Epithelial cell of proximal tubule (primary cell): ENCODE results near the gene STAB2. TPM values are rescaled to one million over a fixed set of nuclear protein-coding genes. Genes with fewer than 3 reads are reported as not detected.

Source experiments
- DNase-seq: peaks from one replicate; pipeline ENCODE4 v3.0.0-alpha.2; 2011; ENCODE audit warnings: low read depth
- H3K4me3 ChIP-seq: 2 replicates; pipeline ENCODE4 v1.5.1; 2011; ENCODE audit warnings: low read depth, mild to moderate bottlenecking, low read length
- CTCF ChIP-seq: conservative IDR thresholded peaks from 2 replicates; pipeline ENCODE4 v1.5.1; 2012; ENCODE audit warnings: low read depth, mild to moderate bottlenecking, low read length
- total RNA-seq: library from RNA; depleted of rRNA; stranded (reverse); fragments of >200 nt; gene quantifications from 2 replicates; pipeline ENCODE4 v1.2.3, GENCODE V29; 2015

Gene STAB2
- total RNA-seq, 1 donor from 2014 or later, result not detected

GRCh38 chr12:103657331-103657730 is 70.3 kb downstream of the STAB2 start:
- DNase-seq, result no peak
- H3K4me3 ChIP-seq, result no peak overlapping the region
- TF ChIP-seq CTCF, result no peak

- no peak overlapping the region for H3K4me3 ChIP-seq
- no peak for DNase-seq
- TF ChIP-seq CTCF, result no peak
Observed at GRCh38 chr12:103664626-103665025, 77.6 kb downstream of the STAB2 start.

- no peak for TF ChIP-seq CTCF
- DNase-seq, result no peak
- no peak overlapping the region for H3K4me3 ChIP-seq
Observed at GRCh38 chr12:103665971-103666370, 78.9 kb downstream of the STAB2 start.

GRCh38 chr12:103667125-103667524 is 80.1 kb downstream of the STAB2 start:
- no peak overlapping the region for H3K4me3 ChIP-seq
- no peak for TF ChIP-seq CTCF
- no peak for DNase-seq

GRCh38 chr12:103668520-103668919 is 81.4 kb downstream of the STAB2 start:
- TF ChIP-seq CTCF, result no peak
- no peak for DNase-seq
- H3K4me3 ChIP-seq, result no peak overlapping the region

- no peak for TF ChIP-seq CTCF
- H3K4me3 ChIP-seq, result no peak overlapping the region
- no peak for DNase-seq
Observed at GRCh38 chr12:103671367-103671766, 84.3 kb downstream of the STAB2 start.

- DNase-seq, result no peak
- no peak overlapping the region for H3K4me3 ChIP-seq
- TF ChIP-seq CTCF, result no peak
Observed at GRCh38 chr12:103672401-103673119, 85.5 kb downstream of the STAB2 start.
